B cell (primary cell): ENCODE measurements around the gene MGME1. TPM values are rescaled to one million over a fixed set of nuclear protein-coding genes. Genes with fewer than 3 reads are reported as not detected.

Source experiments
- ATAC-seq: fragments of 200-7000 bp; cut with Tn5 transposase; one replicate; pipeline ENCODE4 v1.10.0; 2021; ENCODE audit warnings: low read depth, mild to moderate bottlenecking, moderate number of reproducible peaks, moderate library complexity
- CTCF ChIA-PET: fragments of 350-600 bp; sonication (Branson Sonifier 250); formaldehyde crosslinking; loops from one replicate; lab custom pipeline; 2021; ENCODE audit warnings: antibody characterized with exemption, inconsistent platforms; lab: Charles Lee
- POLR2A ChIA-PET: fragments of 350-600 bp; sonication (Branson Sonifier 250); formaldehyde crosslinking; loops from one replicate; lab custom pipeline; 2021; ENCODE audit warnings: antibody characterized with exemption; lab: Charles Lee
- DNase-seq: peaks from one replicate; pipeline ENCODE4 v3.0.0; 2013
- H2AFZ ChIP-seq: 2 replicates; pipeline ENCODE4 v1.6.1; 2012; ENCODE audit warnings: mild to moderate bottlenecking, low read depth, low read length; ENCODE audit not compliant: insufficient read depth, poor library complexity, severe bottlenecking
- H3K27ac ChIP-seq, 2 donors: 1 replicate in 1 of 2; 2 replicates in 1 of 2; pipeline ENCODE4 v1.5.1; 2012 to 2013; ENCODE audit warnings: low read length in 2 of 2, mild to moderate bottlenecking in 2 of 2, moderate library complexity in 1 of 2
- H3K27me3 ChIP-seq, 4 experiments: fragments of 200-600 bp in 1 of 4; sonication (generic) in 1 of 4; replicated peaks in 1 of 4; 1 replicate in 2 of 4; 2 replicates in 2 of 4; pipeline versions ENCODE4 v1.6.1 to v1.7.0; 2013 to 2016; ENCODE audit warnings: low read length in 3 of 4, mild to moderate bottlenecking in 2 of 4, mixed read lengths in 1 of 4, moderate library complexity in 1 of 4; ENCODE audit not compliant: insufficient read depth in 4 of 4, control insufficient read depth in 3 of 4; ENCODE audit errors: control extremely low read depth in 1 of 4
- H3K36me3 ChIP-seq, 2 experiments: replicated peaks in 1 of 2; 1 replicate in 1 of 2; 2 replicates in 1 of 2; pipeline versions ENCODE4 v1.6.1 to v1.7.1; 2013; ENCODE audit warnings: low read length in 1 of 2; ENCODE audit not compliant: insufficient read depth in 2 of 2, control insufficient read depth in 1 of 2; ENCODE audit errors: control extremely low read depth in 1 of 2, extremely low read depth in 1 of 2
- H3K4me1 ChIP-seq, 2 donors: fragments of 200-600 bp in 1 of 2; sonication (generic) in 1 of 2; 1 replicate in 1 of 2; 2 replicates in 1 of 2; pipeline versions ENCODE4 v1.5.1 to v1.6.1; 2013 to 2017; ENCODE audit warnings: low read length in 2 of 2; ENCODE audit not compliant: control insufficient read depth in 2 of 2, insufficient read depth in 2 of 2
- H3K4me2 ChIP-seq: replicated peaks from 2 replicates; pipeline ENCODE3; 2012; ENCODE audit warnings: mild to moderate bottlenecking, low read depth, low read length; ENCODE audit not compliant: poor library complexity, severe bottlenecking
- H3K4me3 ChIP-seq, 5 experiments: fragments of 200-600 bp in 1 of 5; sonication (generic) in 1 of 5; 1 replicate in 3 of 5; 2 replicates in 2 of 5; pipeline versions ENCODE4 v1.5.1 to v1.7.0; 2011 to 2016; ENCODE audit warnings: low read length in 4 of 5, mild to moderate bottlenecking in 4 of 5, low read depth in 2 of 5, control low read depth in 1 of 5, moderate library complexity in 1 of 5; ENCODE audit not compliant: insufficient read depth in 1 of 5; ENCODE audit errors: control extremely low read depth in 1 of 5, extremely low read depth in 1 of 5
- H3K79me2 ChIP-seq: fragments of 200-600 bp; sonication (generic); one replicate; pipeline ENCODE4 v1.6.0; 2016; ENCODE audit warnings: low read length; ENCODE audit not compliant: control insufficient read depth, insufficient read depth
- H3K9ac ChIP-seq: fragments of 200-600 bp; sonication (generic); 2 replicates; pipeline ENCODE4 v1.6.1; 2017; ENCODE audit warnings: mild to moderate bottlenecking, low read length, moderate library complexity
- H3K9me3 ChIP-seq, 3 donors: one replicate each; pipeline versions ENCODE4 v1.6.1 to v1.7.1; 2013; ENCODE audit warnings: low read length in 2 of 3; ENCODE audit not compliant: control insufficient read depth in 2 of 3, insufficient read depth in 1 of 3; ENCODE audit errors: control extremely low read depth in 1 of 3
- H4K20me1 ChIP-seq: 2 replicates; pipeline ENCODE4 v1.6.0; 2012; ENCODE audit warnings: mild to moderate bottlenecking, low read length; ENCODE audit not compliant: insufficient read depth, control insufficient read depth, poor library complexity, severe bottlenecking
- H3K27ac Mint-ChIP-seq: one replicate; pipeline ENCODE4 v1.8.0; 2021; ENCODE audit warnings: mixed read lengths
- H3K27me3 Mint-ChIP-seq: one replicate; pipeline ENCODE4 v1.8.0; 2021; ENCODE audit warnings: mixed read lengths
- H3K4me1 Mint-ChIP-seq: one replicate; pipeline ENCODE4 v1.8.0; 2021; ENCODE audit warnings: mixed read lengths
- H3K4me3 Mint-ChIP-seq: one replicate; pipeline ENCODE4 v1.8.0; 2021; ENCODE audit warnings: mixed read lengths
- H3K9me3 Mint-ChIP-seq: one replicate; pipeline ENCODE4 v1.8.0; 2022; ENCODE audit warnings: mixed read lengths; ENCODE audit not compliant: insufficient read depth
- EZH2 ChIP-seq: IDR thresholded peaks from 2 replicates; pipeline ENCODE4 v1.6.1; 2012; ENCODE audit warnings: borderline replicate concordance, low read depth, mild to moderate bottlenecking, moderate library complexity, low read length; ENCODE audit not compliant: insufficient read depth, poor library complexity, severe bottlenecking
- WGBS: methylation state at CpG from one replicate; pipeline ENCODE4 v1.1.5; 2013; ENCODE audit warnings: missing lambda C conversion rate; ENCODE audit not compliant: insufficient coverage; 5-methylcytosine and 5-hydroxymethylcytosine counted together
- intact Hi-C: fragments of 100-400 bp; cut with micrococcal nuclease; formaldehyde crosslinking; loops from one replicate; pipeline ENCODE4 v1.10.0; 2022
- polyA plus RNA-seq: library from polyadenylated mRNA; depleted of rRNA; stranded (reverse); fragments of >200 nt; gene quantifications from 2 replicates; pipeline ENCODE4 v1.2.3, GENCODE V29; 2012
- total RNA-seq, 2 donors: library from RNA; stranded (reverse); fragments of 120-200 nt in 1 of 2; gene quantifications; 1 replicate in 1 of 2; 2 replicates in 1 of 2; pipeline versions ENCODE4 v1.2.3 to v1.2.4, GENCODE V29; 2013 to 2022
- TF ChIP-seq, protein P1 (sequence below): fragments of 200-600 bp; IDR thresholded peaks from one replicate; pipeline ENCODE4 v1.8.0; 2022; ENCODE audit warnings: antibody characterized with exemption, mild to moderate bottlenecking

MGME1 gene
- total and polyA plus RNA-seq, 2 donors (not counting 1 experiment from before 2014, with no cell fraction given): 29.8 to 33.2 TPM

DNA sequence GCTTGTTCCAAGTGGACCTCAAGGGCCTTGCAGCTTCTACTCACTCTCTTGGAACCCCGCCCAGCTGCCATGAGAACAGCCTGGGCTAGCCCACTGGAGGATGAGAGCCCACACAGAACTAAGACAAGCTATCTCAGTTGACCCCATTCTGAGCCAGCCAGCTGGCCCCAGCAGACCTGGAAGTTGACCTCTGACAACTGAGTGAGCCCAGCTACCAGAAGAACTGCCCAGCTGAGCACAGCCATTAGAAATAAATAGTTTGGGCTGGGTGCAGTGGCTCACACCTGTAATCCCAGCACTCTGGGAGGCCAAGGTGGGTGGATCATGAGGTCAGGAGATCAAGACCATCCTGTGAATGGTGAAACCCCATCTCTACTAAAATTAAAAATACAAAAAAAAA lies 37.3 kb upstream of the MGME1 start:
- peaks cover 4 to 8% of the 10 kb centered on the region in 2 donors for H3K4me1 ChIP-seq

DNA sequence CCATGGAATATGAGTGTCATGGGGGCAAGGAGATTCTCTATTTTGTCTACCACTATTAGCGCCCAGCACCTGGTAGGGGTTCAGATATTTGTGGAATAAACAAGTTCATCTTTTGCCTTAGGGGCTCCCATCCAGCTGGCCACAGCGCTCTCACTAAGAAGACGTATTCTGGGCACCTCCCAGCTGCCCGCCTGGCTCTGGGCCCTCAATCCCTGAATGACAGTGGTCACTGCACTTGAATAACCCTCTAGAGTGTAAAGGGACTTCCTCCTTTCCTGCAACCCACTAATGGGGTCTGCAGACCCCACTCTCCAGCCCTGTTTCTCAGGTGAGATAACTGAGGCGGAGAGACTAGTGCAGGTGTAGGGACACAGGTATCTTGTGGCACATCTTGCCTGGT lies 36.4 kb upstream of the MGME1 start:
- H3K9ac ChIP-seq: no peak overlapping the region
- no peak overlapping the region for H3K27ac Mint-ChIP-seq
- no peak overlapping the region for H3K4me2 ChIP-seq
- peaks cover 15% of the 10 kb centered on the region for H3K27me3 Mint-ChIP-seq
- H3K4me3 ChIP-seq: no peak overlapping the region
- no peak for TF ChIP-seq EZH2
- TF ChIP-seq, protein P1, sequence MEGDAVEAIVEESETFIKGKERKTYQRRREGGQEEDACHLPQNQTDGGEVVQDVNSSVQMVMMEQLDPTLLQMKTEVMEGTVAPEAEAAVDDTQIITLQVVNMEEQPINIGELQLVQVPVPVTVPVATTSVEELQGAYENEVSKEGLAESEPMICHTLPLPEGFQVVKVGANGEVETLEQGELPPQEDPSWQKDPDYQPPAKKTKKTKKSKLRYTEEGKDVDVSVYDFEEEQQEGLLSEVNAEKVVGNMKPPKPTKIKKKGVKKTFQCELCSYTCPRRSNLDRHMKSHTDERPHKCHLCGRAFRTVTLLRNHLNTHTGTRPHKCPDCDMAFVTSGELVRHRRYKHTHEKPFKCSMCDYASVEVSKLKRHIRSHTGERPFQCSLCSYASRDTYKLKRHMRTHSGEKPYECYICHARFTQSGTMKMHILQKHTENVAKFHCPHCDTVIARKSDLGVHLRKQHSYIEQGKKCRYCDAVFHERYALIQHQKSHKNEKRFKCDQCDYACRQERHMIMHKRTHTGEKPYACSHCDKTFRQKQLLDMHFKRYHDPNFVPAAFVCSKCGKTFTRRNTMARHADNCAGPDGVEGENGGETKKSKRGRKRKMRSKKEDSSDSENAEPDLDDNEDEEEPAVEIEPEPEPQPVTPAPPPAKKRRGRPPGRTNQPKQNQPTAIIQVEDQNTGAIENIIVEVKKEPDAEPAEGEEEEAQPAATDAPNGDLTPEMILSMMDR: no peak
- ChIA-PET CTCF (interaction anchor here (1.8 kb wide), 1 partner anchor 250 kb away, joined by 5 read pairs; the partner anchor contains the start of gene RRBP1), POLR2A (no interaction called here)
- H3K36me3 ChIP-seq: no peaks in the 10 kb centered on the region
- H3K27me3 ChIP-seq: peaks cover 0 to 14% (median 5%) of the 10 kb centered on the region in 4 experiments
- 83% methylated on average over 3 of the region's 5 CpGs for whole genome bisulfite sequencing
- no peak overlapping the region for H2AFZ ChIP-seq
- H3K4me3 Mint-ChIP-seq: no peak overlapping the region
- no peaks in the 10 kb centered on the region for H3K79me2 ChIP-seq
- peaks cover 0 to 5% (median 0%) of the 10 kb centered on the region in 3 donors for H3K9me3 ChIP-seq
- H4K20me1 ChIP-seq: no peaks in the 10 kb centered on the region
- no peak overlapping the region for H3K27ac ChIP-seq
- peaks cover 6% of the 10 kb centered on the region for H3K4me1 Mint-ChIP-seq
- ATAC-seq: no peak
- no peak for DNase-seq
- H3K4me1 ChIP-seq: peaks cover 4 to 8% of the 10 kb centered on the region in 2 donors
- no peaks in the 10 kb centered on the region for H3K9me3 Mint-ChIP-seq
- intact Hi-C loops: no loop called here

More for the DNA sequence above, 37.3 kb upstream of the MGME1 start:
- peaks cover 6% of the 10 kb centered on the region for H3K4me1 Mint-ChIP-seq
- H3K79me2 ChIP-seq: no peaks in the 10 kb centered on the region
- no peak for TF ChIP-seq EZH2
- TF ChIP-seq, protein P1: no peak
- no peak overlapping the region for H2AFZ ChIP-seq
- no peak overlapping the region for H3K4me2 ChIP-seq
- no peak overlapping the region for H3K9ac ChIP-seq
- H3K27me3 ChIP-seq: peaks cover 0 to 14% (median 5%) of the 10 kb centered on the region in 4 experiments
- no peaks in the 10 kb centered on the region for H4K20me1 ChIP-seq
- H3K9me3 Mint-ChIP-seq: no peaks in the 10 kb centered on the region
- ChIA-PET CTCF (interaction anchor here (1.8 kb wide), 1 partner anchor 249 kb away, joined by 5 read pairs; the partner anchor contains the start of gene RRBP1), POLR2A (no interaction called here)
- ATAC-seq (no peak), DNase-seq (no peak)
- intact Hi-C loops: no loop called here
- peaks cover 22% of the 10 kb centered on the region for H3K27me3 Mint-ChIP-seq
- H3K9me3 ChIP-seq: peaks cover 0 to 5% (median 0%) of the 10 kb centered on the region in 3 donors
- WGBS: 88% methylated on average over 1 of the region's 1 CpG
- no peak overlapping the region for H3K27ac ChIP-seq
- H3K36me3 ChIP-seq: no peaks in the 10 kb centered on the region
- H3K27ac Mint-ChIP-seq: no peak overlapping the region
- no peak overlapping the region for H3K4me3 ChIP-seq
- no peak overlapping the region for H3K4me3 Mint-ChIP-seq
